ENCODE data around the gene HSD17B10.
"Not testable (repeated sequence)": the region's sequence is repeated elsewhere in the genome, so short reads cannot be mapped to it uniquely, and the experiment has no call there.

Gene HSD17B10

GRCh38 chrX:53474707-53475106 is 40.5 kb upstream of the HSD17B10 start:
- H3F3A ChIP-seq (ENCODE audit: insufficient read depth), result no peaks in the 10 kb centered on the region
- no peak overlapping the region for H3K4me2 ChIP-seq (ENCODE audit: low read depth, low read length, poor library complexity, severe bottlenecking)
- no peaks in the 10 kb centered on the region for H3K27me3 ChIP-seq (ENCODE audit: low read length)
- H3K79me2 ChIP-seq (ENCODE audit: insufficient read depth, low read length), result no peaks in the 10 kb centered on the region
- H3K9me3 ChIP-seq (ENCODE audit: insufficient read depth, low read length), result no peaks in the 10 kb centered on the region
- no peak overlapping the region for H2AFZ ChIP-seq (ENCODE audit: low read depth, low read length, severe bottlenecking)
- TF ChIP-seq EZH2phosphoT487 (conservative IDR thresholded peaks at IDR 0.05; ENCODE audit: low read length), result no peak
- TF ChIP-seq, protein P1, sequence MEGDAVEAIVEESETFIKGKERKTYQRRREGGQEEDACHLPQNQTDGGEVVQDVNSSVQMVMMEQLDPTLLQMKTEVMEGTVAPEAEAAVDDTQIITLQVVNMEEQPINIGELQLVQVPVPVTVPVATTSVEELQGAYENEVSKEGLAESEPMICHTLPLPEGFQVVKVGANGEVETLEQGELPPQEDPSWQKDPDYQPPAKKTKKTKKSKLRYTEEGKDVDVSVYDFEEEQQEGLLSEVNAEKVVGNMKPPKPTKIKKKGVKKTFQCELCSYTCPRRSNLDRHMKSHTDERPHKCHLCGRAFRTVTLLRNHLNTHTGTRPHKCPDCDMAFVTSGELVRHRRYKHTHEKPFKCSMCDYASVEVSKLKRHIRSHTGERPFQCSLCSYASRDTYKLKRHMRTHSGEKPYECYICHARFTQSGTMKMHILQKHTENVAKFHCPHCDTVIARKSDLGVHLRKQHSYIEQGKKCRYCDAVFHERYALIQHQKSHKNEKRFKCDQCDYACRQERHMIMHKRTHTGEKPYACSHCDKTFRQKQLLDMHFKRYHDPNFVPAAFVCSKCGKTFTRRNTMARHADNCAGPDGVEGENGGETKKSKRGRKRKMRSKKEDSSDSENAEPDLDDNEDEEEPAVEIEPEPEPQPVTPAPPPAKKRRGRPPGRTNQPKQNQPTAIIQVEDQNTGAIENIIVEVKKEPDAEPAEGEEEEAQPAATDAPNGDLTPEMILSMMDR (IDR thresholded peaks at IDR 0.05; ENCODE audit: insufficient read depth, low read length, poor library complexity, severe bottlenecking), result no peak
- H3K36me3 ChIP-seq (ENCODE audit: low read length), result no peaks in the 10 kb centered on the region
- H3K9me2 ChIP-seq (replicated peaks; ENCODE audit: insufficient read depth, low read length), result no peaks in the 10 kb centered on the region
- H3K9ac ChIP-seq (ENCODE audit: low read length), result no peak overlapping the region
- no peak overlapping the region for H3K4me3 ChIP-seq (ENCODE audit: insufficient read depth, low read length, poor library complexity, severe bottlenecking)
- H4K20me1 ChIP-seq (ENCODE audit: low read depth, low read length), result no peaks in the 10 kb centered on the region
- H3K27ac ChIP-seq (ENCODE audit: low read depth, low read length), result no peak overlapping the region

DNA sequence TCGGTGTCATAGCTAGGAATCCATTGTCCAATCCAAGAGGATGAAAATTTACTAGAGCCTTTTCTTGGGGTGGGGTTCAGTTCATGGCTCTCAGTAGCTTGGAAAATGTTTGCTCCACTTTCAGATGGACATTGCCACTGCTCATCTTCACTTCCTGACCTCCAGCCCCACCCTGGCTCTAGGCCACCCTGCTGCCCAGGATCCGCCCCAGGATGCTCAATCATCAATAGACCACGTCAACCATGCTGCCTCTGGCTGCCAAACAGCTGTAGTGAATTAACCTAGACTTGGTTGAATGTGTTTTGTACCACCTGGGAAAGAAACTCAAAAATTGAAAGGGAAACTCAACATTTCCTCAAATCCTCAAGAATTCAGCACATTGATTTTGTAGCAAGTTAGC is 37.2 kb upstream of the HSD17B10 start:
- Histone ChIP-seq H3K27ac (ENCODE audit: low read depth, low read length) (no peak overlapping the region), H3K9ac (ENCODE audit: low read length) (no peak overlapping the region), H3K4me3 (ENCODE audit: insufficient read depth, low read length, poor library complexity, severe bottlenecking) (no peak overlapping the region), H3K9me3 (ENCODE audit: insufficient read depth, low read length) (no peaks in the 10 kb centered on the region), H3F3A (ENCODE audit: insufficient read depth) (no peaks in the 10 kb centered on the region), H2AFZ (ENCODE audit: low read depth, low read length, severe bottlenecking) (no peak overlapping the region), H3K27me3 (ENCODE audit: low read length) (no peaks in the 10 kb centered on the region), H3K9me2 (replicated peaks; ENCODE audit: insufficient read depth, low read length) (no peaks in the 10 kb centered on the region), H3K36me3 (ENCODE audit: low read length) (no peaks in the 10 kb centered on the region), H3K4me2 (ENCODE audit: low read depth, low read length, poor library complexity, severe bottlenecking) (no peak overlapping the region), H4K20me1 (ENCODE audit: low read depth, low read length) (no peaks in the 10 kb centered on the region), H3K79me2 (ENCODE audit: insufficient read depth, low read length) (no peaks in the 10 kb centered on the region)
- TF ChIP-seq, protein P1 (IDR thresholded peaks at IDR 0.05; ENCODE audit: insufficient read depth, low read length, poor library complexity, severe bottlenecking), result no peak

GRCh38 chrX:53468659-53469058 is 34.5 kb upstream of the HSD17B10 start:
- not testable (repeated sequence) for H3K4me3 ChIP-seq (ENCODE audit: insufficient read depth, low read length, poor library complexity, severe bottlenecking); H4K20me1 ChIP-seq (ENCODE audit: low read depth, low read length); H3K36me3 ChIP-seq (ENCODE audit: low read length); H3K27me3 ChIP-seq (ENCODE audit: low read length); H3K9ac ChIP-seq (ENCODE audit: low read length); H3K9me3 ChIP-seq (ENCODE audit: insufficient read depth, low read length); H3K9me2 ChIP-seq (replicated peaks; ENCODE audit: insufficient read depth, low read length); H2AFZ ChIP-seq (ENCODE audit: low read depth, low read length, severe bottlenecking); H3K4me2 ChIP-seq (ENCODE audit: low read depth, low read length, poor library complexity, severe bottlenecking); H3K27ac ChIP-seq (ENCODE audit: low read depth, low read length); H3K79me2 ChIP-seq (ENCODE audit: insufficient read depth, low read length); H3F3A ChIP-seq (ENCODE audit: insufficient read depth)

GRCh38 chrX:53458082-53458481 is 23.9 kb upstream of the HSD17B10 start:
- Histone ChIP-seq H3F3A (ENCODE audit: insufficient read depth) (no peaks in the 10 kb centered on the region), H3K9ac (ENCODE audit: low read length) (no peak overlapping the region), H3K27ac (ENCODE audit: low read depth, low read length) (no peak overlapping the region), H3K9me3 (ENCODE audit: insufficient read depth, low read length) (no peaks in the 10 kb centered on the region), H2AFZ (ENCODE audit: low read depth, low read length, severe bottlenecking) (no peak overlapping the region), H3K27me3 (ENCODE audit: low read length) (no peaks in the 10 kb centered on the region), H3K9me2 (replicated peaks; ENCODE audit: insufficient read depth, low read length) (no peaks in the 10 kb centered on the region), H4K20me1 (ENCODE audit: low read depth, low read length) (no peaks in the 10 kb centered on the region), H3K4me2 (ENCODE audit: low read depth, low read length, poor library complexity, severe bottlenecking) (no peak overlapping the region), H3K4me3 (ENCODE audit: insufficient read depth, low read length, poor library complexity, severe bottlenecking) (no peak overlapping the region), H3K36me3 (ENCODE audit: low read length) (no peaks in the 10 kb centered on the region), H3K79me2 (ENCODE audit: insufficient read depth, low read length) (no peaks in the 10 kb centered on the region)
- no peak for TF ChIP-seq EZH2phosphoT487 (conservative IDR thresholded peaks at IDR 0.05; ENCODE audit: low read length)
- TF ChIP-seq, protein P1 (IDR thresholded peaks at IDR 0.05; ENCODE audit: insufficient read depth, low read length, poor library complexity, severe bottlenecking), result no peak

Measured in SU-DHL-6 (cell line).